ENCODE measurements around the gene OR52B2. TPM values are rescaled to one million over a fixed set of nuclear protein-coding genes. Genes with fewer than 3 reads are reported as not detected.

The OR52B2 gene
- total RNA-seq, 1 experiment from 2014 or later, result not detected

DNA sequence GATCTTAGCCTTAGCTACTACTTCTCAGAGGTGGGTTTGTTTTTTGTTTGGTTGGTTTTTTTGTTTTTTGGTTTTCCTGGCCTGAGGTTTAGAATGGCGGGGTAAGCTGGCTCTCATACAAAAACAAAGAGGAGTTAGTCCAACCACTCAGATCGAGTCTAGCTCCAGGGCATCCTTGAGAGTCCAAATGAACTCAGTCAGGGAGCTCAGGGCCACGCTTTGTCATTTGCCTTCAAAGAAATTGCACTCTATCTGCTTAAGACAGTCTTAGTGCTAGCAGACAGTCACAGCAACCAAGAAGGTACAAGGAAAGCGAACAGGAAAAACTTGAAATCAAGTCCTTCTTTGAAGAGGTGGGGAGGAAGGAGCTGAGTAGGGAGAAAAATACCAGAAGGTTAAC, 46.4 kb upstream of the OR52B2 start:
- no CpG with 5 or more reads among the region's 4 CpGs for WGBS (ENCODE audit: extremely low coverage, insufficient read length, low lambda C conversion rate)

More for the DNA sequence above, 46.4 kb upstream of the OR52B2 start:
- H2BK15ac ChIP-seq (ENCODE audit: low read depth, low read length), result no peak overlapping the region
- no peak for TF ChIP-seq CTCF (conservative IDR thresholded peaks at IDR 0.05)
- no peak overlapping the region for H4K5ac ChIP-seq (ENCODE audit: insufficient read length, low read depth, low read length)
- H2BK120ac ChIP-seq (ENCODE audit: low read depth, low read length, poor library complexity, severe bottlenecking), result no peak overlapping the region
- H4K91ac ChIP-seq (ENCODE audit: insufficient read length, low read depth, low read length), result no peak overlapping the region
- DNase-seq, result no peak
- no peaks in the 10 kb centered on the region for H3K23me2 ChIP-seq (ENCODE audit: insufficient read length, low read depth, low read length, poor library complexity, severe bottlenecking)
- no peak overlapping the region for H3K14ac ChIP-seq (ENCODE audit: insufficient read depth, low read length)
- H3K27ac ChIP-seq (ENCODE audit: insufficient read length, low read depth, low read length), result no peak overlapping the region
- H2AFZ ChIP-seq (ENCODE audit: low read length), result no peak overlapping the region
- no peak overlapping the region for H3K4me3 Mint-ChIP-seq
- peaks cover 14 to 52% (median 22%) of the 10 kb centered on the region in 3 experiments; a peak in 6 of 7 replicates for H3K36me3 Mint-ChIP-seq (ENCODE audit: insufficient read depth in 1 of 3, low read depth in 3 of 3)
- no peaks in the 10 kb centered on the region for H3K79me2 ChIP-seq (ENCODE audit: insufficient read depth, low read length)
- no peak overlapping the region for H2BK20ac ChIP-seq (ENCODE audit: low read depth, low read length, poor library complexity, severe bottlenecking)
- no peaks in the 10 kb centered on the region for H3K9me3 Mint-ChIP-seq
- no peak overlapping the region for H2BK5ac ChIP-seq (ENCODE audit: insufficient read length, low read length)
- H3K79me1 ChIP-seq (ENCODE audit: insufficient read depth, low read depth, low read length, poor library complexity, severe bottlenecking), result no peaks in the 10 kb centered on the region
- no peaks in the 10 kb centered on the region for H3K9me3 ChIP-seq (ENCODE audit: control insufficient read depth, low read depth, low read length)
- no peak overlapping the region for H3K4ac ChIP-seq (ENCODE audit: low read depth, low read length)
- H3K27me3 Mint-ChIP-seq (ENCODE audit: low read depth), result no peaks in the 10 kb centered on the region
- no peak overlapping the region for H4K8ac ChIP-seq (replicated peaks; ENCODE audit: insufficient read length, low read depth, low read length)
- no peaks in the 10 kb centered on the region for H4K20me1 ChIP-seq (ENCODE audit: control insufficient read depth, insufficient read depth, insufficient read length)
- H3K56ac ChIP-seq (ENCODE audit: insufficient read length, low read depth, low read length), result no peak overlapping the region
- H3K23ac ChIP-seq (ENCODE audit: insufficient read length, low read depth, low read length), result no peak overlapping the region
- H3K18ac ChIP-seq (ENCODE audit: insufficient read length, low read depth, low read length), result no peak overlapping the region
- no peaks in the 10 kb centered on the region for H3K27me3 ChIP-seq (ENCODE audit: insufficient read depth, low read length)
- H2BK12ac ChIP-seq (ENCODE audit: insufficient read length, low read depth, low read length), result no peak overlapping the region
- no peaks in the 10 kb centered on the region for H3K4me1 Mint-ChIP-seq
- no peak overlapping the region for H3T11ph ChIP-seq (ENCODE audit: low read length)
- H3K27ac Mint-ChIP-seq, result no peak overlapping the region
- H3K4me2 ChIP-seq (ENCODE audit: insufficient read depth, insufficient read length, low read length), result no peak overlapping the region
- no peak overlapping the region for H2AK5ac ChIP-seq (ENCODE audit: insufficient read length, low read length)
- no peak overlapping the region for H3K9ac ChIP-seq (ENCODE audit: extremely low read depth, insufficient read length, low read length)
- no peaks in the 10 kb centered on the region for H3K4me1 ChIP-seq (ENCODE audit: insufficient read depth, low read length)
